GM19043 (cell line): Measurements from ENCODE around the gene LSMEM2.

Source experiments
- ATAC-seq: cut with Tn5 transposase; IDR thresholded peaks from one replicate; pipeline ENCODE4 v1.9.1; 2021; ENCODE audit warnings: low read depth; ENCODE audit not compliant: unreplicated experiment

The LSMEM2 gene

DNA sequence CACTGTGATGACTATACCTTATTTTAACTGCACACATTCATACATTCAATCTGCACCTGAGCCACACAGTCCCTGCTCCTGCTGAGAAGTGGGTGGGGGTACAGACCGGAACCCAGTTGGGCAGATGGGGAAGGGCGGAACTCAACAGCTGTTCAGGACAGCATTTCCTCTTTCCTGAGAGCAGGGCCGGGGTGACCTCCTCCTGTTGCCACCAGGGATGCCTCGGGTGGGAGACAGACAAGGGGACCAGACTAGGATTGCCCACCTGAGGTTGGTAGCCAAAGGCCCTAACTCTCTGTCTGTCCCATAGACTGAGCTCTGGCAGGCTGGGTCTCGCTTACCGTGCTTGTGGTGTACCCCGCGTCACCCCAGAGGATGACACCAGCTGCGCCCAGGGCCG is 39.7 kb downstream of the LSMEM2 start:
- no peak for ATAC-seq

GRCh38 chr3:50319181-50319893 is 40.5 kb downstream of the LSMEM2 start:
- ATAC-seq, result no peak

GRCh38 chr3:50319894-50320625 is 41.2 kb downstream of the LSMEM2 start:
- ATAC-seq, result no peak

DNA sequence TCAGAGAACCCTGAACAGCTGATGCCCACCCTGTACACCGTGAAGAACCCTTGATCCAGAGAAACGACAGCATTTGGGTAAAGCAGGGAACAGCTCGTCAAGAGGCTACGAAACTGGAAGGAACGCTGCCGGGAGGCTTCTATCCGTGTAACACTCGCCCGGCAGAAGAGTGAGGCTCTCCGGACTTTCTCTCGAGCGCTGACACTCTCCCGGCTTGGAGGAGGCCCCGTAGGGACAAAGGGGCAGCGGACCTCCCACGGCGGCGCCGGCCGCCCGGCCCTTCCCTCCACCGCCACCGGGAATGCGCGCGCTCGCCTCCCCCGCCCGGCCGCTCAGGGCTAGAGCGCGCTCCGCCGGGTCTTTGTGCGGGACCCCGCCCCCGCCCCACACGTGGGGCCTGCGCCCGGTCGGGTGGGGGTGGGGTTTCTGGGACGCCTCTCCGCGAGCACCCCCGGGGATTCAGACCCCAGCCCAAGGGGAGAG is 42.0 kb downstream of the LSMEM2 start:
- peak; percentile 46 for ATAC-seq

- ATAC-seq, result peak; percentile 79
Measured at GRCh38 chr3:50321336-50322114, 42.6 kb downstream of the LSMEM2 start.

DNA sequence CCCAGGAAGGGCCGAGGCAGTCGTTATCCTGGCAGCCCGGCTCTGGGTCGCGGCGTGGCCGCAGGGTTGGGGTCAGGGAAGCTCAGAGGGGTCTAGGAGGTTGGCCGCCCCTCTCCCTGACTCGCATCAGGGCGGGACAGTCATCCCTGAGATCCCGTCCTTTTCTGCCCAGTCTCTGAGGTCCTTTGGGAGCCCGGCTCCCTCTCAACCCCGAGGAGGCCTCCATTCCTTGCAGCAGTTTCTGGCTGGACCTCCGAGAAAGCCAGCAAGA is 43.2 kb downstream of the LSMEM2 start:
- ATAC-seq, result no peak

DNA sequence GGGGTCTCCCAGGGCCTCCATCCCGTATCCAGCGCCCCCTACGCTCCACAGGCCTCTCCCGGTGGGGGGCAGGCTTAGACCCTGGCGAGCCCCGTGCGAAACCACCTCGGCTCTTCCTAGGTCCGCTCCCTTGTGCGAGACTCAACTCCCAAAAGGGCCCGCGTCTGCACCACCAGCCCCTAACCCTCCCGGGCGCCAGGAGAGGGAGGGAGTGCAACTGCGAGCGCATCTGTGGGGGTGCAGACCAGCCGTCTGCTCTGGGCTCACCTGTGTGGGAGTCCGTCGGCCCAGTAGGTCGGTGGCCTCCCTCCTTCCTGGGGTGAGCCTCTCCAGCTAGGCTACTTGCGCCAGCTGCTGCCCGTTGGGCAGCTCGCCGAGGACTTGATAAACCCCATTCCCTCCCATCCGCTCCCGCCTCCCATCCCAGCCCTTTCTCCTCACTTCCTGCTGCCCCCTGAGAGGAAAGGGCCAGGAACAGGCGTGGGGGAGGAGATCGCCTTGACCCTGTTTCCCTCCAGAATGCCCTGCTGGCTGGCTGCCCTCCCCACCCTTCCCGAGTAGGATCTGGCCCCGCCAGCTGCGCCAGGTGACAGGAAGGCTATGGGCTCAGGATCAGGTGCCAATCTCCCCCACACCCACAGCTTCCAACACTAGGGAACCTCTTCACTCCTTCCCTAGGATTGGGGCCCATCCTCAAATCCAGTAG is 43.7 kb downstream of the LSMEM2 start, which contains the start of gene HYAL2:
Gene HYAL2 (minus strand): TSS at position 360 of the 706 bp plus-strand sequence. CDS start 2,256 bp downstream, outside the sequence.
- no peak for ATAC-seq

DNA sequence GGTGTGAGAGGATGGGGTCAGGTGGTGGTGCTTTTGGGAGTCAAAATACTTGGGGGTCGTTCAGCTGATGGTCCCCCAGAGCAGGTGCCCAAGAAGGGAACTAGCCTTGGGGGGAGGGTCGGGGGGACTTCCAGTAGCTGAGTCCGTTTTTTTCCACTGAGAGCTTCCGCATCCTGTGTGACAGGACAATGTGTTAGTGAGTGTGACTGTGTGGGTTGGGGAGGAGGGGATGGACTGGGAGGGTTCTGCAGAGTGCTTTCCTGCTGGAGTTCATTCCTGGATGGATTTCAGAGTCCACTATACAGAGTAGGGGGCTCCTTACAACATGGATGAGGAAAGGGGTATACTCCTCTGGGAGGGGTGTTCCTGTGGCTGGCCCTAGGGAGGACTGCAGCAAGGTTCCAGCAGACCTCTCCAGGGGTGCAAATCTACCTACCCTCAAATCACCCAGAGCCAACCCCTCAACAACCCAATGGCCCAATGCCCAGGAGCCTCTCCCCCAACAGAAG is 44.3 kb downstream of the LSMEM2 start:
- ATAC-seq, result no peak

DNA sequence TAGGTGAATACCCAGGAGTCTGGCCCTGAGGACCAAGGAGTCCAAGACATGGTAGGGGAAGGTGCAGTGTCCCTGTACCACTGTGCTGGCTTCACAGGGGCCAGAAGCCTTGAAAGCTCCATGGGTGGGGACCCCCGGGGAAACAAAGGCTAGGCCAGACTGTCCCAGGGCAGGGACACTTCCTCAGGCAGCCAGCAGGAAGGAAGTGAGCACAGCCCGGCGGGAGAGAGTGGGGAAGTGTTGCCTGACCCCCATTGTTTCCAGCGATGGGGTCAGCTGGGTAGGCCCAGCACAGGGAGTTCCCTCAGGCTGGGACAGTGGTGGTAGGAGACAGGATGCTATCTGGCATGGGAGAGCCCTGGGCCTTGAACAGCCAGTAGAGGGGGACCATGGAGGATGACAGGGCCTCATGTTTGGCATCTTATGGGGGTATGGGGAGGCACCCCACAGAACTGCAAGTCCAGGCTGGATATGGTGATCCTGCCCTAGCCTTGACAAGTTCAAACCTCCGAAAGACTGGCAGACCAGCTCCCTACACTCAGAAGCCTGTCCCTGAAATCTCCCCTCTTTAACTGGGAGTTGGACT is 44.8 kb downstream of the LSMEM2 start:
- no peak for ATAC-seq

GRCh38 chr3:50324351-50325112 is 45.6 kb downstream of the LSMEM2 start:
- no peak for ATAC-seq

- ATAC-seq, result no peak
Measured at GRCh38 chr3:50325113-50325480, 46.2 kb downstream of the LSMEM2 start.

- ATAC-seq, result no peak
Measured at GRCh38 chr3:50325497-50326181, 46.8 kb downstream of the LSMEM2 start.

DNA sequence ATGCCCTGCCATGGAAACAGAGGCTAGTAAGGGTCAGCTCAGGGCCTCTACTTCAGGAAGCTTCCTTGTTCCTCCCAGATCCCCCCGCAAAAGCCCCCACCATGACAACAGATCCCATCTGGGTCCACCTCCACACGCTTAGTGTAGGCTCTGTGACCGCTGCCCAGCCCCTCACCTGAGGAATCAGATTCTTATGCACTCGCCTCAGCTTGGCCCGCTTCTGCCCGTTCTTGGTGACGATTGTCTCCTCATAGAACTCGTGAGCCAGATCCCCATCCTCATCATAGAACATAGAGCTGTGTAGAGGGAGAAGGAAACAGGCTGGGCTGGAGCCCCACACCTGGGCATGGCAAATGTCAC is 47.3 kb downstream of the LSMEM2 start:
- no peak for ATAC-seq

GRCh38 chr3:50327129-50327528 is 48.2 kb downstream of the LSMEM2 start:
- ATAC-seq, result no peak

- ATAC-seq, result peak; percentile 88
Measured at GRCh38 chr3:50327943-50328691, 49.2 kb downstream of the LSMEM2 start, which contains the start of gene TUSC2. Gene TUSC2 (minus strand): TSS chr3:50328223. CDS start chr3:50328099, 124 bp downstream.

GRCh38 chr3:50330330-50330729 is 51.4 kb downstream of the LSMEM2 start:
- ATAC-seq, result no peak

- ATAC-seq, result no peak
Measured at GRCh38 chr3:50331364-50331907, 52.5 kb downstream of the LSMEM2 start.
